ENCODE measurements around the gene ZNF783.

DNA sequence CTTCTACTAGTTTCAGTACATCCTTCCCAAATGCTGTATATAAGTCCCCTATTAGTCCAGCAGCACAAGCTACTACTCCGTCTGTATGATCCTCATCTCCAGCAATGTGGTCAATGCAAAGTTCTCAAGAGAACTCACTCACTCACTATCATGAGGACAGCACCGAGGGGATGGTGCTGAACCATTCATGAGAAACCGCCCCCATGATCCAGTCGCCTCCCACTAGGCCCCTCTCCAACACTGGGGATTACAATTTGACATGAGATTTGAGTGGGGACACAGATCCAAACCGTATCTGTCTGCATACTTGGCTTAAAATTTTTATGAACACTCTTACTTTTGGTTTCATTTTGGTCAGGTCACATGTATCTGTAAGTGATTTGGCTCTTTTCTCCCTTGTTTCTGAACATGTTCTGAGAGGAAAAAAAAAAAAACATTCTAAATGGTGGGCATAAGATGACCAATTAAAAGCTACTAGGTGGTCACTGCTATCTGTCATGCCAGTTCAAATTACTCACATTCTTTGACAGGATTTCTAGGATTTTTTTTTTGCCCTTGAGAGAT lies 60.1 kb downstream of the ZNF783 start:
- TF ChIP-seq POLR2A (IDR thresholded peaks at IDR 0.05; ENCODE audit: low read depth, low read length) (no peak), TAF1 (IDR thresholded peaks at IDR 0.05; ENCODE audit: borderline replicate concordance, low read depth, low read length) (no peak), POLR2AphosphoS5 (IDR thresholded peaks at IDR 0.05; ENCODE audit: low read depth, low read length) (no peak)

All from GM12892 (cell line).